SH-SY5Y (cell line): ENCODE results near the gene VPS13D.

Experiments used
- GATA2 ChIP-seq: IDR thresholded peaks from 2 replicates; pipeline ENCODE4 v1.6.1; 2011; ENCODE audit warnings: mild to moderate bottlenecking, low read depth, low read length
- GATA3 ChIP-seq: IDR thresholded peaks from 2 replicates; pipeline ENCODE4 v1.6.1; 2011; ENCODE audit warnings: low read depth, mild to moderate bottlenecking, low read length, moderate library complexity

VPS13D gene

DNA sequence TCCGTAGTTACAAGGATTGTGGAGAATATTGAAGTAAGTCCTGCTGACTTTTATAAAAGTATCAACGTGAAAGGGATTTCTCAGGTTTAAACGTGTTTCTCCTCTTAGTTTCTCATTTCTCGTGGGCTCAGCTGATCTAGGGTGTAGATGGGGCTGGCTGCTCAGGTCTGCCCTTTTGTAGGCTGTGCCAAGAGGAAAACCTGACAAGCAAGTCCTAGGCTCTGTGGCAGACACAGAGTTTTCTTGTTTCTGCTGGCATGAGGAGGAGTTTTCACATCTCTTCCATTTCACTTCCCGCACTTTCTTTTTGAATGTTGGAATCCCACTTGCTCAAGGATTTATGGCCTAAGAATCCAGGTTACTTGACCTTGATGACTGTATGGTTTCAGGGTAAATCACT is 14.8 kb downstream of the VPS13D start:
- no peak for TF ChIP-seq GATA2
- TF ChIP-seq GATA3: no peak

DNA sequence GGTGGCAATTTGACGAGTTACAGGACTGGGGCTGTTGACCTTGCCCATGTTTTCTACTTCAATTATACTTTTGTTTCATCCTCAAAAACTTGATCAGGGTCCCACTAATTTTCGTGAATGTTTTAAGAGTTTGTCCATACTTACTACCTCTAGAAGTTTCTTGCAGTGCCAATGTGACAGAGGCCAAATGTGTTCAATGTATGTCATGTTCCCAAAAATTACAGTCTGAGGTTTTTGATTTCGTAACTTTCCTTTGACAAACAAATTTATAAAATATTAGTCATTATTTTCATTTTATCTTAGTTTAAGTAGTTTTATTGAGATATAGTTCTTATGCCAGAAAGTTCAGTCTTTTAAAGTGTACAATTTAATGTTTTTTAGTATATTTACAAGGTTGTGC is 15.3 kb downstream of the VPS13D start:
- TF ChIP-seq GATA3: no peak
- TF ChIP-seq GATA2: no peak

DNA sequence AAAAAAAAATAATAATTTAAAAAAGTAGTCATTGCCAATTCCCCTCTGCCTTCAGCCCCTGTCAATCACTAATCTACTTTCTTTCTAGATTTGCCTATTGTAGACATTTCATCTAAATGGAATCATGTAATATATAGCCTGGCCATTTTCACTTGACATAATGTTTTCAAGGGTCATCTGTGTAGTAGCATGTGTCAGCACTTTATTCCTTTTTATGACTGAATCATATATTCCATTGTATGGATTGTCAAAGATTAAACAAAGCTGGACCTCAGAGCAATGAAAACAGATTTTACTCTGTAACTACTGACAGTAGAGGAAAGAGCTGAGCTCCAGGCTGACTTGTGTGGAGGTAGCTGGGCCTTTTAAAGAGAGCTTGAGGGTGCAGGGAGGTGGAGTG is 15.9 kb downstream of the VPS13D start:
- no peak for TF ChIP-seq GATA3
- no peak for TF ChIP-seq GATA2

- no peak for TF ChIP-seq GATA2
- TF ChIP-seq GATA3: no peak
Measured at GRCh38 chr1:12246584-12246983, 16.8 kb downstream of the VPS13D start.

GRCh38 chr1:12249181-12249580 is 19.4 kb downstream of the VPS13D start:
- TF ChIP-seq GATA3: no peak
- TF ChIP-seq GATA2: no peak

- TF ChIP-seq GATA3: no peak
- no peak for TF ChIP-seq GATA2
Measured at GRCh38 chr1:12249748-12250147, 19.9 kb downstream of the VPS13D start.

DNA sequence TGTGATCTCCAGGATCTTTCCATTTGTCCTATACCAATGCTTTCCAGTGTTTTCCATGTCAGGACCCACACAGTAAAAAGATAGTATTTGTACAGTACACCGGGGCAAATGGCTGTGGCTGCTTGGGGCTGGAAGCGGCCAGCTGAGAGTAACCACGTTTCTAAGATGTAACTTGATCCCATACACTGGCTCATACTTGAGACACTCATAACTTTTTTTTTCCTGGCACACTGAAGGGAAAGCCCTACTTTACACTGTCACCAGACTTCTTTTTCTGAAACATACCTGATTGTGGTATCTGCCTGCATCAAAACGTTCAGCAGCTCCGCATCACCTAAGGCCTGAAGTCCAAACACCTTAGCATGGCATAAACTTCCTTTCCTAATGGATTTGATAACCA is 21.6 kb downstream of the VPS13D start:
- no peak for TF ChIP-seq GATA3
- TF ChIP-seq GATA2: no peak

- TF ChIP-seq GATA3 (no peak), GATA2 (no peak)
Measured at GRCh38 chr1:12255913-12256312, 26.1 kb downstream of the VPS13D start.

DNA sequence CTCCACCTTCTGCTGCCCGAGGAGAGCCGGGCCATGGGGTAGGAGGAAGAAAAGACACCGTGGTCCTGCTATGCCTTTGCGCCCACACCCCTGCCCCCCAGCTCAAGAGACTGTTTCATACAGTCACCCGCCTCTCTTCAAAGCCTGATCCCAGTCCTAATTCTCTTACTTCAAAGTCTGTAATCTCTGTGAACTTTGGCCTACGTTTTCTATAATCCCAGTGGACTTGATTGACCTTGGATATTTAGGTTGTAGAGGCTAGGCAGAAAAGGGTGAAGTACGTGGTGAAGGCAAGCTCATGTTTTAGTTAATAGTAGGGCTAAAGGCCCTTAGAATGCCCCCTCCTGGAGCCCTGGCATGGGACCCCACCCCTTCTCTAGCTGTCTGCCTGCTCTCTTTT is 28.4 kb downstream of the VPS13D start:
- TF ChIP-seq GATA2 (no peak), GATA3 (no peak)

DNA sequence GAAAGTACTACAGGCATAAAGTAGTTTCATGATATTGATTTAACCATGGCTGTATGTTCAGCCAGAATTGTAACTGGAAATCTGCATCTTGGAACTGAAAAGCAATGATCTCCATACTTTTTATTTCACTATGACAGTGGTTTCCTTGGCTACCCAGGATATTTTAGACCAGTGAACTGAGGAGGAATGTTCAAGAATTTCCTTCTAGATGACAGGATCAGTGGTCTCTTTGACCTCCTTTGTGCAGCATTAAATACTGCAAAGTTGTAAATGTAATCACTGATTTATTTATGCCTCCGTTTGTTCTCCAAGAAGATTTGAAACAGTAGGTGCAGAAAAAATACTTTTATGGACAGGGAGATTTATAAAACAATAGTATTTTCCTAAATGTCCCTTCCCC is 39.5 kb downstream of the VPS13D start:
- TF ChIP-seq GATA3: no peak
- TF ChIP-seq GATA2: no peak

GRCh38 chr1:12271033-12271432 is 41.2 kb downstream of the VPS13D start:
- TF ChIP-seq GATA3: no peak
- TF ChIP-seq GATA2: no peak

DNA sequence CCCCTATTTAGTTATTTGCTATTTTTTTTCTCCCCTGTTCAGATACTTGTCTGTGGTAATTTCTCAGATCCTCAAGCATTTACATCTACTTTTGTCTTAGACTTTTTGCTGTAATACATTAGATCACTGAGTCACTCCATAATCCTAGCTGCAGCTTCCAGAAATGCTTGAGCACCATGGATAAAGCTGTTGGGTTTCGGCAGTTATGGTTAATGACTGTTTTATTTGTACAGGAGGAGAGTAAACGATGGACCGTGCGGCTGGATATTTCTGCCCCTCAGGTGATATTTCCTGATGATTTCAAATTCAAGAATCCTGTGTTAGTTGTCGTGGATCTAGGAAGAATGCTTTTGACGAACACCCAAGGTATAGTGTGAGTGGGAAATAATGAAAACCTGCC is 42.9 kb downstream of the VPS13D start:
- TF ChIP-seq GATA3 (no peak), GATA2 (no peak)

GRCh38 chr1:12275370-12275769 is 45.5 kb downstream of the VPS13D start:
- no peak for TF ChIP-seq GATA2
- no peak for TF ChIP-seq GATA3

DNA sequence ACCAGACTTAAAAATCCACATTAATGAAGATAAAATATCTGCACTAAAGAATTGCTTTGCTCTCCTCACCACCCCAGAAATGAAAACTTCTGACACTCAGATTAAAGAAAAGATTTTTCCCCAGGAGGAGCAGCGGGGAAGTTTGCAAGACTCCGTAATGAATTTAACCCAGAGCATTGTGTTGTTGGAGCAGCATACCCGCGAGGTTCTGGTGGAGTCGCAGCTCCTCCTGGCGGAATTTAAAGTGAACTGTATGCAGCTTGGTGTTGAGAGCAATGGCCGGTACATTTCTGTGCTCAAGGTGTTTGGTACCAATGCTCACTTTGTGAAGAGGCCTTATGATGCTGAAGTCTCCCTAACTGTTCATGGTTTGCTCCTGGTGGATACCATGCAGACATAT is 46.4 kb downstream of the VPS13D start:
- TF ChIP-seq GATA2: no peak
- TF ChIP-seq GATA3: no peak

DNA sequence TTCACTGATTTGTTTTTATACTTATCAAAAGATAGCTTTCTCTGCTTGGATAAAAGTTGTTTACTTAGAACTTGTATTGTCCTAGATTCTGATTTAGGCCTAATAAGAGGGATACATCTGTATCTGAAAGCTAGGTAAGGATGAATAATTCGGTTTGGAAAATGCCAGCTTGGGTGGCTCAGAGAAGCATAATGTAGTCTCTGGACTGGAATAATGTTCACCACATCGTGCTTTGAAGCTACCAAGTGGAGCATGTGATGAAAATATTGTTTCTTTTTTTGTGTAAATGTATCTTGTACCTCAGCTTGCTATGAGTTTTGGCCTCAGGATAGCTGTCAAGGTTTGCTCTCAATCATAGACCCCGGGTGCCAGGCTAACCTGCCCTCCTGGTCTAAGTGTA is 49.2 kb downstream of the VPS13D start:
- TF ChIP-seq GATA3: no peak
- no peak for TF ChIP-seq GATA2

- no peak for TF ChIP-seq GATA3
- no peak for TF ChIP-seq GATA2
Measured at GRCh38 chr1:12279728-12280464, 50.1 kb downstream of the VPS13D start.

DNA sequence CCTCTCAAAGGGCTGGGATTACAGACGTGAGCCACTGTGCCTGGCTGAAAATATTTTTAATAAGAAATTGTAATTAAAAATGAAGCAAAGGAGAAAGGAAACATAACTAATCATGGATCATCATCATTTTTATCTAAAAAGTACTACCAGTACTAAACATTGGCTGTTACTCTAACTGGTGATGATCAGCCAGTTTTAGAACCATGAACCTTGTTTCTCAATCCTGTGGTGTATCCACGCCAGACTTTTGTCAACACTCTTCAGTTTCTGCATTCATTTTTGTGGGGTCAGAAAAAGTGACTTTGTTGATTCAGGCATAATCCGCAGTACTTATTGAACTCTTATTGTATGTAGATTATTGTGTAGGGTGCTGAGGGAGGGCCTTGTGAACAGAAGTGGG is 52.3 kb downstream of the VPS13D start:
- TF ChIP-seq GATA2 (no peak), GATA3 (no peak)

- TF ChIP-seq GATA2 (no peak), GATA3 (no peak)
Measured at GRCh38 chr1:12284486-12284885, 54.7 kb downstream of the VPS13D start.
